IPS-18c (cell line): ENCODE results near the gene SIRT4.
"Not testable (repeated sequence)": the region's sequence is repeated elsewhere in the genome, so short reads cannot be mapped to it uniquely, and the experiment has no call there.

Source experiments
- H3K4me3 ChIP-seq: 2 replicates; pipeline ENCODE4 v1.7.0; 2013; ENCODE audit warnings: low read depth, mild to moderate bottlenecking, low read length, moderate library complexity; ENCODE audit not compliant: insufficient read depth
- H3K9me3 ChIP-seq: one replicate; pipeline ENCODE4 v1.6.1; 2013; ENCODE audit warnings: mild to moderate bottlenecking, low read length, moderate library complexity; ENCODE audit not compliant: control insufficient read depth, insufficient read depth

The SIRT4 gene

GRCh38 chr12:120323772-120324171 lies 21.7 kb downstream of the SIRT4 start:
- Histone ChIP-seq H3K4me3 (no peak overlapping the region), H3K9me3 (no peaks in the 10 kb centered on the region)

DNA sequence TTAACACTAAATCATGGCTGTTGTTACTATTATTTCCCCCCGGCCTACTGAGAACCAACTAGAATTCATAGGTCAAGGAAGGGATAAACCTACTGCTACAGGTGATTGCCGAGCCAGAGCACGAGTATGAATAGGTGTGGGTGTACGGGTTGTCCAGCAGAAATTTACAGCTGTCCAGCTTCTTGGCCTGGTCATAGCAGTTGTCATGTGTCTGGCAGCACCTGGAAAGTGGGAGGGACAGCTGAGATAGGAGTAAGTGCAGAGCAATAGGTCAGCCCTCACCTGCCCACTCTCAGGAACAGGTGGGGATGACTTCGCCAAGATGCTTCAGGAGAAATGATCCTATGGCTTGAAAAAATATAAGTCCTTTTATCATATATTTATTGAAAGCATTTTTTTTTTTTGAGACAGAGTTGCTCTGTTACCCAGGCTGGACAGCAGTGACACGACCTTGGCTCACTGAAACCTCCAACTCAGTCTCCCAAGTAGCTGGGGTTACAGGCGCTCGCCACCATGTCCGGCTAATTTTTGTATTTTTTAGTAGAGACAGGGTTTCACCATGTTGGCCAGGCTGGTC lies 22.8 kb downstream of the SIRT4 start:
- H3K4me3 ChIP-seq = no peak overlapping the region
- H3K9me3 ChIP-seq = no peaks in the 10 kb centered on the region

- H3K4me3 ChIP-seq = no peak within 1 kb of the TSS
- H3K9me3 ChIP-seq = no peaks in the 10 kb centered on the region
These were observed 25.5 kb downstream of the SIRT4 start, which contains the start of gene PLA2G1B for GRCh38 chr12:120327593-120327992. Gene PLA2G1B (minus strand): TSS chr12:120327779. CDS start chr12:120327753, 26 bp downstream.

- Histone ChIP-seq H3K9me3 (no peaks in the 10 kb centered on the region), H3K4me3 (no peak overlapping the region)
These were observed 26.1 kb downstream of the SIRT4 start for GRCh38 chr12:120328228-120328627.

GRCh38 chr12:120331390-120331789 lies 29.3 kb downstream of the SIRT4 start:
- Histone ChIP-seq H3K9me3 (no peaks in the 10 kb centered on the region), H3K4me3 (no peak overlapping the region)

DNA sequence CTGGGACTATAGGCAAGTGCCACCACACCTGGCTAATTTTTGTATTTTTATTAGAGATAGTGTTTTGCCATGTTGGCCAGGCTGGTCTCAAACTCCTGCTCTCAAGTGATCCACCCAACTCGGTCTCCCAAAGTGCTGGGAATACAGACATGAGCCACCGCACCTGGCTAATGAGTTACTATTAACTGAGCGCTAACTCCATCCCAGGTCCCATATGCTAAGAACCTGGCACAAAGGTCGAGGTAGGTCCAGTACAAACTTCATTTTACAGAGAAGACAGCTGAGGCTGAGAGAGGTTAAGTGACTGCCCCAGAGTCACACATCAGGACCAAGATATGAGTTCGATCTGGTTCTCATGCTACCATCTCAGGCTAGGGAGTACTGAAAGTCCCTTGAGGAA lies 29.9 kb downstream of the SIRT4 start:
- H3K9me3 ChIP-seq = peaks cover 2% of the 10 kb centered on the region
- no peak overlapping the region for H3K4me3 ChIP-seq

GRCh38 chr12:120332523-120332922 lies 30.4 kb downstream of the SIRT4 start:
- H3K9me3 ChIP-seq = peaks cover 5% of the 10 kb centered on the region
- no peak overlapping the region for H3K4me3 ChIP-seq

DNA sequence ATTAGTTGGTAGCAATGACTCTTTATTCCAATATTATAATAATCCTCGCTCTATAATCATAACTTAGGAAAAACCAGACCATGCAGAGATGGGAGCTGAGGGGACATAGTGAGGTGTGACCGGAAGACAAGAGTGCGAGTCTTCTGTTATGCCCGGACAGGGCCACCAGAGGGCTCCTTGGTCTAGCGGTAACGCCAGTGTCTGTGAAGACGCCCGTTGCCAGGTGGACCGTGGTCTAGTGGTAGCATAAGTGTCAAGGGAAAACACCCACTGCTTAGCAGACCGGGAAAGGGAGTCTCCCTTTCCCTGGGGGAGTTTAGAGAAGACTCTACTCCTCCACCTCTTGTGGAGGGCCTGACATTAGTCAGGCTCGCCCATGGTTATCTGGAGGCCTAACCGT lies 33.3 kb downstream of the SIRT4 start:
- H3K9me3 ChIP-seq = peaks cover 11% of the 10 kb centered on the region

GRCh38 chr12:120336392-120336791 lies 34.3 kb downstream of the SIRT4 start:
- peaks cover 11% of the 10 kb centered on the region for H3K9me3 ChIP-seq
- H3K4me3 ChIP-seq = not testable (repeated sequence)

More for the DNA sequence above, 33.3 kb downstream of the SIRT4 start:
- H3K4me3 ChIP-seq = not testable (repeated sequence)

GRCh38 chr12:120337730-120338129 lies 35.6 kb downstream of the SIRT4 start:
- peaks cover 11% of the 10 kb centered on the region for H3K9me3 ChIP-seq
- H3K4me3 ChIP-seq = no peak overlapping the region

GRCh38 chr12:120339256-120339655 lies 37.1 kb downstream of the SIRT4 start:
- peaks cover 11% of the 10 kb centered on the region for H3K9me3 ChIP-seq
- no peak overlapping the region for H3K4me3 ChIP-seq

- Histone ChIP-seq H3K9me3 (peaks cover 7% of the 10 kb centered on the region), H3K4me3 (no peak overlapping the region)
These were observed 40.3 kb downstream of the SIRT4 start for GRCh38 chr12:120342175-120343038.

GRCh38 chr12:120343039-120343537 lies 41.0 kb downstream of the SIRT4 start:
- Histone ChIP-seq H3K4me3 (no peak overlapping the region), H3K9me3 (peaks cover 1% of the 10 kb centered on the region)

GRCh38 chr12:120343692-120344091 lies 41.6 kb downstream of the SIRT4 start:
- no peak overlapping the region for H3K4me3 ChIP-seq
- H3K9me3 ChIP-seq = no peaks in the 10 kb centered on the region

DNA sequence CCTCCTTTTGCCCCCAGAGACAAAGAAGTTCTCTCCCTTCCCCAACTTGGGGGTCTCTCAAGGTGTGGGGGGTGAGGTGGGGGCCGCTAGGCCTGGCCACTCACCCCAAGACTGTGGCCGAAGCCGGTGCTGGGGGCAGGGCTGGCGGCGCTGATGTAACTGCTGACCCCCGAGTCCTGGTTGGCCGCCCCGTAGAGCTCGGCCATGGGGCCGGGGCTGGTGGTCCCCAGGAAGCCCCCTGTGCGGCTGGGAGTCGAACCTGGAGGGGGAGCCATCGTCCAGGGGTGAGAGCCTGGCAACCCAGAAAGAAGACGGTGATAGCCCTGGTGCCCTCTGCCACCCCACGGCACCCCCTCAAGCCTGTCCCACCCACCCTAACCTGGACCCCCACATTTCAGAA lies 43.9 kb downstream of the SIRT4 start:
- Histone ChIP-seq H3K4me3 (no peak overlapping the region), H3K9me3 (no peaks in the 10 kb centered on the region)

DNA sequence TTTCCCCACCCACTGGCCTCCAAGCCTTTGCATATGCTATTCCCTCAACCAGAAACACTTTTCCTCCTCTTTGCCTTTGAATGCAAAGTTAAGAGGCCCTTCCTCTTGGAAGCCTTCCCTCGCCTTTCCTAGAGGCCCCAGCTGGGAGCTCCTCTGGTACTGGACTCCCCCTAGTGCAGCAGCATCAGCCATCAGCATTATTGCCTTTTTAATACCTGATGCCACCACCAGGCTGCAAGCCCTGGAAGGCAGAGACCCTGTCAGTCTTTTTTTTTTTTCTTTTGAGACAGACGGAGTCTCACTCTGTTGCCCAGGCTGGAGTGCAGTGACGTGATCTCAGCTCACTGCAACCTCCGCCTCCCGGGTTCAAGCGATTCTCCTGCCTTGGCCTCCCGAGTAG lies 44.6 kb downstream of the SIRT4 start:
- Histone ChIP-seq H3K4me3 (no peak overlapping the region), H3K9me3 (no peaks in the 10 kb centered on the region)

DNA sequence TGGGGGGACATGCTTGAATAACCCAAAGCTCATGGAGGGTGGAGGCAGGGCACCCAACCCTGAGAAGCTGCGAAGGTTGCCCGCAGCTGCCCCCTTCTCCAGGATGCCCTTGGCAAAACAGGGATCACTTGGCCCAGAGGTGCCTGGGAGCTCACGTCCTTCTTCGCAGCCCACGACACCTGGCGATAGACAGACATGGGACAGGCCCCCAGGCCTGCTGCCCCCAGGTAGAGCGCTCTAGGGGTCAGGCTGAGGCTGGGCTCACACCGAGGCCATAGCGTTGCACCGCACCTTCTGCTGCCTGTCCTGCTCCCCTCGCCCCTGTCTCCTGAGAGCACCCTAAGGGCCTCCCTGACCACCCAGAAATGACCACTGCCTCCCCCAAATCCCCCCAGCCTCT lies 45.6 kb downstream of the SIRT4 start:
- H3K4me3 ChIP-seq = no peak overlapping the region
- no peaks in the 10 kb centered on the region for H3K9me3 ChIP-seq
